ENCODE results near the gene KLF12. TPM values are rescaled to one million over a fixed set of nuclear protein-coding genes. Genes with fewer than 3 reads are reported as not detected.

KLF12 gene
- total and polyA plus RNA-seq, 2 experiments from 2014 or later, result 6.4 to 7.7 TPM

GRCh38 chr13:74166261-74167004 lies 32.2 kb upstream of the KLF12 start (continued):
- TF ChIP-seq ZNF462 (CRISPR knock-in tag; IDR thresholded peaks at IDR 0.05) (no peak), STAT1 (IDR thresholded peaks at IDR 0.05; ENCODE audit: unreplicated experiment) (no peak)

GRCh38 chr13:74162782-74163181 lies 28.6 kb upstream of the KLF12 start:
- Histone ChIP-seq H3K79me2 (replicated peaks; ENCODE audit: insufficient read depth) (no peaks in the 10 kb centered on the region), H3K27me3 (ENCODE audit: insufficient read depth) (no peaks in the 10 kb centered on the region), H2AFZ (no peak overlapping the region), H3K36me3 (ENCODE audit: insufficient read depth) (no peaks in the 10 kb centered on the region), H3K4me3 (no peak overlapping the region), H3K27ac (ENCODE audit: low read depth) (no peak overlapping the region), H3K4me1 (ENCODE audit: insufficient read depth) (peaks cover 3% of the 10 kb centered on the region; the same call in 1 of the 2 replicates), H3K9me2 (ENCODE audit: insufficient read depth) (no peaks in the 10 kb centered on the region), H3K4me2 (no peak overlapping the region), H3F3A (replicated peaks; ENCODE audit: low read depth) (no peaks in the 10 kb centered on the region), H4K20me1 (replicated peaks; ENCODE audit: insufficient read depth) (no peaks in the 10 kb centered on the region)
- ATAC-seq (no peak), DNase-seq (ENCODE audit: low spot score) (no peak)
- TF ChIP-seq JUNB (IDR thresholded peaks at IDR 0.05; ENCODE audit: unreplicated experiment) (no peak), STAT1 (IDR thresholded peaks at IDR 0.05; ENCODE audit: unreplicated experiment) (no peak)
- Mint-ChIP-seq H3K27ac (no peak overlapping the region), H3K4me3 (no peak overlapping the region), H3K36me3 (ENCODE audit: low read depth) (no peaks in the 10 kb centered on the region), H3K9me3 (no peaks in the 10 kb centered on the region), H3K4me1 (peaks cover 3% of the 10 kb centered on the region; the same call in 1 of the 3 replicates), H3K27me3 (ENCODE audit: insufficient read depth, low read depth, poor library complexity) (no peaks in the 10 kb centered on the region)

All from GM23338 (cell line).